SK-N-SH treated with all-trans-retinoic acid at 6 μM for 48 hours (cell line): ENCODE data around the gene CYP27B1.

ENCODE experiments used
- ARNTL ChIP-seq: fragments of 450-650 bp; formaldehyde crosslinking; IDR thresholded peaks from 2 replicates; pipeline ENCODE4 v1.5.0; 2020; ENCODE audit warnings: low read depth, mild to moderate bottlenecking, moderate library complexity, borderline replicate concordance
- BACH2 ChIP-seq: fragments of 250-450 bp; sonication (Bioruptor Pico); IDR thresholded peaks from 2 replicates; pipeline ENCODE4 v1.9.0; 2021; ENCODE audit warnings: mild to moderate bottlenecking, borderline replicate concordance
- ESRRG ChIP-seq: fragments of 250-450 bp; sonication (Bioruptor Pico); IDR thresholded peaks from 2 replicates; pipeline ENCODE4 v1.6.1; 2021; ENCODE audit warnings: mild to moderate bottlenecking
- GLIS3 ChIP-seq: fragments of 250-450 bp; sonication (Bioruptor Pico); IDR thresholded peaks from 2 replicates; pipeline ENCODE4 v1.5.0; 2020; ENCODE audit warnings: mild to moderate bottlenecking, moderate library complexity
- PPARA ChIP-seq: fragments of 250-450 bp; sonication (Bioruptor Pico); IDR thresholded peaks from 2 replicates; pipeline ENCODE4 v1.5.0; 2020; ENCODE audit warnings: mild to moderate bottlenecking, borderline replicate concordance
- RARB ChIP-seq: fragments of 250-450 bp; sonication (Bioruptor Pico); IDR thresholded peaks from 2 replicates; pipeline ENCODE4 v1.8.0; 2021; ENCODE audit warnings: mild to moderate bottlenecking, moderate library complexity
- ZFP3 ChIP-seq: fragments of 250-450 bp; sonication (Bioruptor Pico); IDR thresholded peaks from 2 replicates; pipeline ENCODE4 v1.5.0; 2020; ENCODE audit warnings: mild to moderate bottlenecking, moderate library complexity
- ZFP30 ChIP-seq: fragments of 450-650 bp; formaldehyde crosslinking; IDR thresholded peaks from 2 replicates; pipeline ENCODE4 v1.5.0; 2022; ENCODE audit warnings: mild to moderate bottlenecking, moderate library complexity
- ZNF565 ChIP-seq: fragments of 450-650 bp; formaldehyde crosslinking; conservative IDR thresholded peaks from 2 replicates; pipeline ENCODE4 v1.5.0; 2020; ENCODE audit warnings: low read depth, mild to moderate bottlenecking, moderate library complexity
- ZNF8 ChIP-seq: fragments of 450-650 bp; formaldehyde crosslinking; IDR thresholded peaks from 2 replicates; pipeline ENCODE4 v1.5.0; 2020; ENCODE audit warnings: mild to moderate bottlenecking, moderate library complexity
- TF ChIP-seq, protein P1 (sequence below): fragments of 250-450 bp; sonication (Bioruptor Pico); IDR thresholded peaks from 2 replicates; pipeline ENCODE4 v1.5.1; 2021; ENCODE audit warnings: mild to moderate bottlenecking, moderate library complexity
- TF ChIP-seq, protein P2 (sequence below): fragments of 250-450 bp; sonication (Bioruptor Pico); IDR thresholded peaks from 2 replicates; pipeline ENCODE4 v1.5.1; 2020; ENCODE audit warnings: low read depth, mild to moderate bottlenecking, moderate library complexity
- TF ChIP-seq, protein P3 (sequence below): fragments of 250-450 bp; sonication (Bioruptor Pico); IDR thresholded peaks from 2 replicates; pipeline ENCODE4 v1.8.0; 2020; ENCODE audit warnings: mild to moderate bottlenecking, moderate library complexity, borderline replicate concordance
- TF ChIP-seq, protein P4 (sequence below): fragments of 250-450 bp; sonication (Bioruptor Pico); IDR thresholded peaks from 2 replicates; pipeline ENCODE4 v1.8.0; 2021; ENCODE audit warnings: low read depth, mild to moderate bottlenecking, moderate library complexity, borderline replicate concordance

DNA sequence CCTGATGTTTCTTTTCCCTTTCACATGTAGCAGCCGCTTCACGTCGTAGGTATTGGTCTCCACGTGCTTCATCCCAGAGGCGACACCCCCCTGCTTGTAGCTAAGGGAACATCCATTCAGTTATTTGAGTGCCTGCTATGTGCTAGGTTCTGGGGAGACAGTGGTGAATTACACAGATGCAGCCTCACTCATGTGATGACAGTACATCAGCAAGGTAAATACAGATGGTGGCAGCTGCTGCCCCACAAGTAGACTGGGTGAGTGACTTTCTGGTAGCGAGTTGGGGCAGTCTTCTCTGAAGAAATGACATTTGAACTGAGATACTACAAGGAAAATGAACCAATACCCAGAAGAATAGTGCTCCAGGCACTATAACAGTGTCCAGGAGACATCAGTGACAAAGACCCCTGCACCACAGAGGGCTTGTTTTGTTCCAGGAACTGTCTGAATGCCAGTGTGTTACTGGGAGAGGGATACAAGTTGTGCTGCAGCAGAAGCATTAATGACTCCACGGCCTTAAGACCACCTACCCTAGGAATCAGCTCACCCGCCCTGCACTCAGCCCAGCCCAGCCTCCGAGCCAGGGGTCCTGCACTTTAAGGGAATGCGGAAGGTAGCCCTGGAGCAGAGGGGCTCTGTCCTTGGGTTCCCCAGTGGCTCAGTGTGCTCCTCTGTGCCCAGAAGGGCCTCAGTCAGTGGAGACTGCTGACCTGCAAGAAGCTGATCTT is 44.3 kb upstream of the CYP27B1 start:
- TF ChIP-seq, protein P1, sequence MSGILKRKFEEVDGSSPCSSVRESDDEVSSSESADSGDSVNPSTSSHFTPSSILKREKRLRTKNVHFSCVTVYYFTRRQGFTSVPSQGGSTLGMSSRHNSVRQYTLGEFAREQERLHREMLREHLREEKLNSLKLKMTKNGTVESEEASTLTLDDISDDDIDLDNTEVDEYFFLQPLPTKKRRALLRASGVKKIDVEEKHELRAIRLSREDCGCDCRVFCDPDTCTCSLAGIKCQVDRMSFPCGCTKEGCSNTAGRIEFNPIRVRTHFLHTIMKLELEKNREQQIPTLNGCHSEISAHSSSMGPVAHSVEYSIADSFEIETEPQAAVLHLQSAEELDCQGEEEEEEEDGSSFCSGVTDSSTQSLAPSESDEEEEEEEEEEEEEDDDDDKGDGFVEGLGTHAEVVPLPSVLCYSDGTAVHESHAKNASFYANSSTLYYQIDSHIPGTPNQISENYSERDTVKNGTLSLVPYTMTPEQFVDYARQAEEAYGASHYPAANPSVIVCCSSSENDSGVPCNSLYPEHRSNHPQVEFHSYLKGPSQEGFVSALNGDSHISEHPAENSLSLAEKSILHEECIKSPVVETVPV (CRISPR knock-in tag): no peak
- TF ChIP-seq ZNF8: no peak
- TF ChIP-seq, protein P2, sequence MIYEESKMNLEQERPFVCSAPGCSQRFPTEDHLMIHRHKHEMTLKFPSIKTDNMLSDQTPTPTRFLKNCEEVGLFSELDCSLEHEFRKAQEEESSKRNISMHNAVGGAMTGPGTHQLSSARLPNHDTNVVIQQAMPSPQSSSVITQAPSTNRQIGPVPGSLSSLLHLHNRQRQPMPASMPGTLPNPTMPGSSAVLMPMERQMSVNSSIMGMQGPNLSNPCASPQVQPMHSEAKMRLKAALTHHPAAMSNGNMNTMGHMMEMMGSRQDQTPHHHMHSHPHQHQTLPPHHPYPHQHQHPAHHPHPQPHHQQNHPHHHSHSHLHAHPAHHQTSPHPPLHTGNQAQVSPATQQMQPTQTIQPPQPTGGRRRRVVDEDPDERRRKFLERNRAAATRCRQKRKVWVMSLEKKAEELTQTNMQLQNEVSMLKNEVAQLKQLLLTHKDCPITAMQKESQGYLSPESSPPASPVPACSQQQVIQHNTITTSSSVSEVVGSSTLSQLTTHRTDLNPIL (CRISPR knock-in tag): no peak
- no peak for TF ChIP-seq ZFP30
- TF ChIP-seq, protein P3, sequence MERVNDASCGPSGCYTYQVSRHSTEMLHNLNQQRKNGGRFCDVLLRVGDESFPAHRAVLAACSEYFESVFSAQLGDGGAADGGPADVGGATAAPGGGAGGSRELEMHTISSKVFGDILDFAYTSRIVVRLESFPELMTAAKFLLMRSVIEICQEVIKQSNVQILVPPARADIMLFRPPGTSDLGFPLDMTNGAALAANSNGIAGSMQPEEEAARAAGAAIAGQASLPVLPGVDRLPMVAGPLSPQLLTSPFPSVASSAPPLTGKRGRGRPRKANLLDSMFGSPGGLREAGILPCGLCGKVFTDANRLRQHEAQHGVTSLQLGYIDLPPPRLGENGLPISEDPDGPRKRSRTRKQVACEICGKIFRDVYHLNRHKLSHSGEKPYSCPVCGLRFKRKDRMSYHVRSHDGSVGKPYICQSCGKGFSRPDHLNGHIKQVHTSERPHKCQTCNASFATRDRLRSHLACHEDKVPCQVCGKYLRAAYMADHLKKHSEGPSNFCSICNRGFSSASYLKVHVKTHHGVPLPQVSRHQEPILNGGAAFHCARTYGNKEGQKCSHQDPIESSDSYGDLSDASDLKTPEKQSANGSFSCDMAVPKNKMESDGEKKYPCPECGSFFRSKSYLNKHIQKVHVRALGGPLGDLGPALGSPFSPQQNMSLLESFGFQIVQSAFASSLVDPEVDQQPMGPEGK (CRISPR knock-in tag): no peak
- no peak for TF ChIP-seq ESRRG
- no peak for TF ChIP-seq RARB
- TF ChIP-seq ZFP3 (CRISPR knock-in tag): no peak
- TF ChIP-seq BACH2: no peak
- no peak for TF ChIP-seq ARNTL (CRISPR knock-in tag)
- TF ChIP-seq, protein P4, sequence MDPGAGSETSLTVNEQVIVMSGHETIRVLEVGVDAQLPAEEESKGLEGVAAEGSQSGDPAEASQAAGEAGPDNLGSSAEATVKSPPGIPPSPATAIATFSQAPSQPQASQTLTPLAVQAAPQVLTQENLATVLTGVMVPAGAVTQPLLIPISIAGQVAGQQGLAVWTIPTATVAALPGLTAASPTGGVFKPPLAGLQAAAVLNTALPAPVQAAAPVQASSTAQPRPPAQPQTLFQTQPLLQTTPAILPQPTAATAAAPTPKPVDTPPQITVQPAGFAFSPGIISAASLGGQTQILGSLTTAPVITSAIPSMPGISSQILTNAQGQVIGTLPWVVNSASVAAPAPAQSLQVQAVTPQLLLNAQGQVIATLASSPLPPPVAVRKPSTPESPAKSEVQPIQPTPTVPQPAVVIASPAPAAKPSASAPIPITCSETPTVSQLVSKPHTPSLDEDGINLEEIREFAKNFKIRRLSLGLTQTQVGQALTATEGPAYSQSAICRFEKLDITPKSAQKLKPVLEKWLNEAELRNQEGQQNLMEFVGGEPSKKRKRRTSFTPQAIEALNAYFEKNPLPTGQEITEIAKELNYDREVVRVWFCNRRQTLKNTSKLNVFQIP (CRISPR knock-in tag): no peak
- TF ChIP-seq GLIS3: no peak
- no peak for TF ChIP-seq ZNF565 (CRISPR knock-in tag)
- no peak for TF ChIP-seq PPARA (CRISPR knock-in tag)
